ENCODE measurements around the gene ALG8.

DNA sequence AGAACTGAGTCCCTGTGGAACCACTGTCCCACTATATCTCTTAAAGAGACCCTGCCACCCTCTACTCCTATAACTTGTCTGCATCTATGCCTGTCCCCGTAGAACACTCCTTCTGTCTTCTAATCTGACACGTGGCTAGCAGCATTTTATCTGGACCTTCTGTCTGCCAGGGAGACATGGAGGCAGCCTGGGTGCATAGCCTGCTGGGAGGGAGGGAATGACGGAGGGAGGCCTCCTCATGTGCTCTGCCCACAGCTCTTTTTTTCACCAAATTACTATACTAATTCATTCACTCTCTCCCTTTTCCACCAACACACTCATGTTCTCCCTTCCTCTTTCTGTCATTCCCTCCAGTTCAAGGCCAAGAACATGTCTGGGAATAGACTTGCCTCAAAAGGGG is 83.3 kb downstream of the ALG8 start:
- TF ChIP-seq EP300 (IDR thresholded peaks at IDR 0.05) (no peak), POLR2A (IDR thresholded peaks at IDR 0.05) (no peak)
